Thyroid gland (tissue), 4 donors: Measurements from ENCODE around the gene CD2AP. TPM values are rescaled to one million over a fixed set of nuclear protein-coding genes. Genes with fewer than 3 reads are reported as not detected.

Source experiments
- DNase-seq, 2 donors: peaks; one replicate each; pipeline ENCODE4 v3.0.0-alpha.2; 2019
- H3K27ac ChIP-seq, 3 donors: fragments of 200-600 bp; sonication (generic); 1 replicate in 2 of 3; 2 replicates in 1 of 3; pipeline ENCODE4 v1.5.1; 2016 to 2019; ENCODE audit warnings: mild to moderate bottlenecking in 1 of 3, moderate library complexity in 1 of 3
- H3K27me3 ChIP-seq: fragments of 200-600 bp; sonication (generic); one replicate; pipeline ENCODE4 v1.5.1; 2019
- H3K36me3 ChIP-seq, 2 donors: fragments of 200-600 bp; sonication (generic); one replicate each; pipeline ENCODE4 v1.5.1; 2016 to 2019
- H3K4me1 ChIP-seq, 2 donors: fragments of 200-600 bp; sonication (generic); one replicate each; pipeline ENCODE4 v1.5.1; 2017 to 2019
- H3K4me3 ChIP-seq, 3 donors: fragments of 200-600 bp; sonication (generic); replicated peaks in 1 of 3; 1 replicate in 2 of 3; 2 replicates in 1 of 3; pipeline ENCODE4 v1.5.1; 2016; ENCODE audit warnings: mild to moderate bottlenecking in 1 of 3
- H3K9me3 ChIP-seq: fragments of 200-600 bp; sonication (generic); one replicate; pipeline ENCODE4 v1.5.1; 2017
- POLR2A ChIP-seq, 2 donors: fragments of 450-650 bp; IDR thresholded peaks; one replicate each; pipeline ENCODE4 v1.6.1; 2017; ENCODE audit warnings: antibody characterized with exemption in 2 of 2, mild to moderate bottlenecking in 2 of 2, moderate library complexity in 1 of 2
- WGBS, 2 donors: methylation state at CpG; one replicate each; pipeline ENCODE4 v1.1.5; 2017; 5-methylcytosine and 5-hydroxymethylcytosine counted together
- intact Hi-C: fragments of 100-400 bp; cut with DNase I; formaldehyde crosslinking; loops from one replicate; pipeline ENCODE4 v1.15.1; 2023
- total RNA-seq, 4 donors: library from RNA; depleted of rRNA; stranded (reverse); fragments of >200 nt; gene quantifications; one replicate each; pipeline ENCODE4 v1.2.3, GENCODE V29; 2016
- TF ChIP-seq, protein P1 (sequence below), 6 experiments: fragments of 200-600 bp in 3 of 6; fragments of 450-650 bp in 3 of 6; sonication (generic) in 3 of 6; IDR thresholded peaks; one replicate each; pipeline ENCODE4 v1.5.1; 2016 to 2019; ENCODE audit warnings: antibody characterized with exemption in 6 of 6, mild to moderate bottlenecking in 2 of 6, inconsistent platforms in 1 of 6, moderate library complexity in 1 of 6

Gene CD2AP
- total RNA-seq, 4 donors from 2014 or later, result 27.9 to 48.2 (median 33.0) TPM

GRCh38 chr6:47567586-47567985 lies 90.0 kb downstream of the CD2AP start:
- 95 to 96% methylated on average over 1 of the region's 1 CpG for WGBS, 2 donors
- Histone ChIP-seq H3K36me3 (no peaks in the 10 kb centered on the region), H3K9me3 (no peaks in the 10 kb centered on the region), H3K4me3 (no peak overlapping the region), H3K27ac (no peak overlapping the region), H3K4me1 (peaks cover 0 to 5% of the 10 kb centered on the region in 2 donors), H3K27me3 (no peaks in the 10 kb centered on the region)
- no peak for DNase-seq
- TF ChIP-seq, protein P1, sequence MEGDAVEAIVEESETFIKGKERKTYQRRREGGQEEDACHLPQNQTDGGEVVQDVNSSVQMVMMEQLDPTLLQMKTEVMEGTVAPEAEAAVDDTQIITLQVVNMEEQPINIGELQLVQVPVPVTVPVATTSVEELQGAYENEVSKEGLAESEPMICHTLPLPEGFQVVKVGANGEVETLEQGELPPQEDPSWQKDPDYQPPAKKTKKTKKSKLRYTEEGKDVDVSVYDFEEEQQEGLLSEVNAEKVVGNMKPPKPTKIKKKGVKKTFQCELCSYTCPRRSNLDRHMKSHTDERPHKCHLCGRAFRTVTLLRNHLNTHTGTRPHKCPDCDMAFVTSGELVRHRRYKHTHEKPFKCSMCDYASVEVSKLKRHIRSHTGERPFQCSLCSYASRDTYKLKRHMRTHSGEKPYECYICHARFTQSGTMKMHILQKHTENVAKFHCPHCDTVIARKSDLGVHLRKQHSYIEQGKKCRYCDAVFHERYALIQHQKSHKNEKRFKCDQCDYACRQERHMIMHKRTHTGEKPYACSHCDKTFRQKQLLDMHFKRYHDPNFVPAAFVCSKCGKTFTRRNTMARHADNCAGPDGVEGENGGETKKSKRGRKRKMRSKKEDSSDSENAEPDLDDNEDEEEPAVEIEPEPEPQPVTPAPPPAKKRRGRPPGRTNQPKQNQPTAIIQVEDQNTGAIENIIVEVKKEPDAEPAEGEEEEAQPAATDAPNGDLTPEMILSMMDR (IDR thresholded peaks at IDR 0.05), result no peak
- no peak for TF ChIP-seq POLR2A (IDR thresholded peaks at IDR 0.05)
- intact Hi-C loops, result no loop called here

- no peaks in the 10 kb centered on the region for H3K9me3 ChIP-seq
- H3K36me3 ChIP-seq, result no peaks in the 10 kb centered on the region
Observed at GRCh38 chr6:47571488-47571887, 93.9 kb downstream of the CD2AP start.

DNA sequence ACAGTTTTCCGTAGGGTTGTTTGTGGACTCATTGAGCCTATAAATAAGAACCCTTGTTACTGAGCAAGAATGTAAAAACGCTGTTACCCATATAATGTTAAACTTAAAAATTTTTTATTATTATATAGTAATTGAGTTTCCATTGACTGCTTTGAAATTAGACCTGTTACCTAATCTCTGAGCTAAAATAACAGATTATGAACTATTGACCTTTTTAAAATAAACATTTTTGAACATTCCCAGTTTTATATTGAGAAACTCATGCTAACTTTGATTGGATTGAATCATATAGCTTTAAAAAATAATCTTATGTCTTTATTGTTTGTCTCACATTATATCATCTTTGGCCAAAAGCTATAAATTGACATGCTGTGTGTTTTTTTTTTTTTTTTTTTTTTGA lies 95.5 kb downstream of the CD2AP start:
- Histone ChIP-seq H3K36me3 (peaks cover 0 to under 1% of the 10 kb centered on the region in 2 donors), H3K27me3 (no peaks in the 10 kb centered on the region), H3K4me1 (peaks cover 0 to 5% of the 10 kb centered on the region in 2 donors), H3K4me3 (no peak overlapping the region), H3K9me3 (no peaks in the 10 kb centered on the region), H3K27ac (no peak overlapping the region)
- intact Hi-C loops, result no loop called here
- TF ChIP-seq, protein P1 (IDR thresholded peaks at IDR 0.05), result no peak
- no peak for TF ChIP-seq POLR2A (IDR thresholded peaks at IDR 0.05)
- 45 to 98% methylated on average over 2 of the region's 2 CpGs for WGBS, 2 donors
- DNase-seq, result no peak

More at GRCh38 chr6:47571488-47571887, 93.9 kb downstream of the CD2AP start:
- 95 to 99% methylated on average over 2 of the region's 2 CpGs for WGBS, 2 donors
- TF ChIP-seq, protein P1 (IDR thresholded peaks at IDR 0.05), result no peak
- no peak for TF ChIP-seq POLR2A (IDR thresholded peaks at IDR 0.05)
- Histone ChIP-seq H3K4me3 (no peak overlapping the region), H3K27me3 (no peaks in the 10 kb centered on the region), H3K4me1 (peaks cover 0 to 5% of the 10 kb centered on the region in 2 donors), H3K27ac (no peak overlapping the region)
- intact Hi-C loops, result no loop called here
- no peak for DNase-seq

DNA sequence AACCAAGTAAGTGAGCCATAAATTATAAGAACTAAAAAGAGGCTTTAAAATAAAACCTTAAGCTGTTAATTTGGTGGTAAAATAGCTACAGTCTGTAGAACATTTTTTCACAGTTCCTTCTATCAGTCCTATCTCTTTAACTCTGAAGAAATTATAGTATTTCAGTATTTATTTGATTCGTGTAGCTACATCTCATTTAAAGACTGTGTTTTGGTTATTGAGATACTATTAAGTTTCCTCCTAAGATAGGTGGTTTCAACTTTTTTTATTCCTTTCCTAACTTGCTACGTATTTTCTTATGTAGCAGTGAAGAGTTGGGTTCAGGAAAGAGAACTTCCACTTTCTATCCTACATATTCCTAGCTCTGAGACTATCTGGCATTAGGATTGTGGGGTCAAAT lies 97.2 kb downstream of the CD2AP start:
- H3K36me3 ChIP-seq, result peaks cover 0 to 10% of the 10 kb centered on the region in 2 donors
- H3K27ac ChIP-seq, result no peak overlapping the region
- H3K9me3 ChIP-seq, result no peaks in the 10 kb centered on the region
- intact Hi-C loops, result no loop called here
- H3K4me3 ChIP-seq, result no peak overlapping the region
- no peak for DNase-seq
- TF ChIP-seq, protein P1 (IDR thresholded peaks at IDR 0.05), result no peak
- no peak for TF ChIP-seq POLR2A (IDR thresholded peaks at IDR 0.05)
- no peaks in the 10 kb centered on the region for H3K27me3 ChIP-seq
- 98 to 99% methylated on average over 2 of the region's 2 CpGs for WGBS, 2 donors
- H3K4me1 ChIP-seq, result peaks cover 0 to 5% of the 10 kb centered on the region in 2 donors

DNA sequence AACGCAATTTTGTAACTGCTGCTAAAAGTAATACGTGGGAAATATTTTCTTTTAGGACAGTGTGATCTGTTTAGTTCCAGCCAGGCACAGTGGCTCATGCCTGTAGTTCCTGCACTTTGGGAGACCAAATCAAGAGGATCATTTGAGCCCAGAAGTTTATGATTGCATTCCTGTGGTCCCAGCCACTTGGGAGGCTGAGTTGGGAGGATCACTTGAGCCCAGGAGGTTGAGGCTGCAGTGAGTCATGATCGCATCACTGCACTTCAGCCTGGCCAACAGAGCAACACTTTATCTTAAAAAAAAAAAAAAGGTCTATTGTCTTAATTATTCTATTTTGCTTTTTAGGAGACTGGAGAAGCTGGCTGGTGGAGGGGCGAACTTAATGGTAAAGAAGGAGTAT lies 101.5 kb downstream of the CD2AP start:
- Histone ChIP-seq H3K9me3 (no peaks in the 10 kb centered on the region), H3K4me3 (no peak overlapping the region), H3K27me3 (no peaks in the 10 kb centered on the region), H3K4me1 (no peaks in the 10 kb centered on the region), H3K27ac (no peak overlapping the region), H3K36me3 (peaks cover 0 to 16% of the 10 kb centered on the region in 2 donors)
- DNase-seq, result no peak
- intact Hi-C loops, result no loop called here
- no peak for TF ChIP-seq POLR2A (IDR thresholded peaks at IDR 0.05)
- TF ChIP-seq, protein P1 (IDR thresholded peaks at IDR 0.05), result no peak
- WGBS, 2 donors, result 98 to 99% methylated on average over 4 of the region's 4 CpGs
